ENCODE results near the gene AOX1. TPM values are rescaled to one million over a fixed set of nuclear protein-coding genes. Genes with fewer than 3 reads are reported as not detected.
"Not testable (repeated sequence)": the region's sequence is repeated elsewhere in the genome, so short reads cannot be mapped to it uniquely, and the experiment has no call there.

Gene AOX1
- total RNA-seq, 2 experiments from 2014 or later, result 0.19 to 0.22 TPM

DNA sequence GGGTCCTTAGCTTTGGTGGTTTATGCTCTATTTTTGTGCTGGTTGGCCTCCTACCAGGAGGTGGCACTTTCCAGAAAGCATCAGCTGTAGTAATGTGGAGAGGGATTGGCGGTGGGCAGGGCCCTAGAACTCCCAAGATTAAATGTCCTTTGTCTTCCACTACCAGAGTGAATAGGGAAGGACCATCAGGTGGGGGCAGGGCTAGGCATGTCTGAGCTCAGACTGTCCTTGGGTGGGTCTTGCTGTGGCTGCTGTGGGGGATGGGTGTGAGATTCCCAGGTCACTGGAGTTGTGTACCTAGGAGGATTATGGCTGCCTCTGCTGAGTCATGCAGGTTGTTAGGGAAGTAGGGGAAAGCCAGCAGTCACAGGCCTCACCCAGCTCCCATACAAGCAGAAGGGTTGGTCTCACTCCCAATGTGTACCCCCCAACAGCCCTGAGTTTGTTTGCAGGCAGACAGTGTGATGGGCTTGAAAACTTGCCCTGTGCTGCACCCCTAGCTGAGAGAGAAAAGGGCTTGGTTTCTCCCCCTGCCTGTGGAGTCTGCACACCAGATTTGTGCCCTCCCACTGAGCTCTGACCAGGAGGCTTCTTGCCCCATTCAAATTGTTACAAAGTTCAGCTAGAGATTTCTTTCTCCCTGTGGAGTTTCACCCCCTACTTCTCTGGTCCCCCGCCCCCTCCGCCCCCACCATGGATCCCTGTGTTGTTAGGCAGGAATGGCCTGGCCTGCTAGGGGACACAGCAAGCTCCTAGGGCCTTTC is 62.9 kb downstream of the AOX1 start:
- H3K36me3 Mint-ChIP-seq (ENCODE audit: low read depth); H3K4me1 Mint-ChIP-seq; POLR2A ChIA-PET; H3K9me3 Mint-ChIP-seq; H3K4me3 Mint-ChIP-seq; DNase-seq; H3K27ac Mint-ChIP-seq: not testable (repeated sequence)
- peaks cover 21% of the 10 kb centered on the region for H3K27me3 Mint-ChIP-seq
- CTCF ChIA-PET, result interaction anchor here (1.2 kb wide), 1 partner anchor 15 kb away, joined by 3 read pairs; no protein-coding TSS in a partner anchor

DNA sequence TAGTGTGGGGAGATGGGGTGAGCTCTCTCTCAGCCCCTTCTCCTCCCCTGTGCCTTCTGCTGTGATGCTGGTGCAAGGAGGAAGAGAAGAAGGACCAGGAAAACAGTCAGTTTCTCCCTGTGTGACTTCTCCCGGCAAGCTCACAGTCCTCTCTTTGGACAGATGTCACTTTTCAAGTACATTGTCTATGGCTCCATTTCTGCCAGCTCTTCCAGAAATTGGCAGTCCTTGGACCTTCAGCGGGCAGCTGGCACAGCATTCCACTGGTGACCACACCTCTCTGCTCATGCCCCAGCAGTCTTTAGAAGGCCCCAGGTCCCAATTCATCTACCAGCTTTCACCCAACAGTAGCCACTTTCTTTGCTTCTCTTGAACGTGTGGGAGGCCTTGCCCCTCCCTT is 63.9 kb downstream of the AOX1 start:
- no peaks in the 10 kb centered on the region for H3K4me1 Mint-ChIP-seq
- H3K27ac Mint-ChIP-seq, result no peak overlapping the region
- peaks cover 21% of the 10 kb centered on the region for H3K27me3 Mint-ChIP-seq
- ChIA-PET POLR2A (no interaction called here), CTCF (interaction anchor here (1.2 kb wide), 1 partner anchor 14 kb away, joined by 3 read pairs; no protein-coding TSS in a partner anchor)
- DNase-seq, result no peak
- H3K9me3 Mint-ChIP-seq, result peaks cover 3% of the 10 kb centered on the region
- H3K36me3 Mint-ChIP-seq (ENCODE audit: low read depth), result no peaks in the 10 kb centered on the region
- H3K4me3 Mint-ChIP-seq, result no peak overlapping the region

DNA sequence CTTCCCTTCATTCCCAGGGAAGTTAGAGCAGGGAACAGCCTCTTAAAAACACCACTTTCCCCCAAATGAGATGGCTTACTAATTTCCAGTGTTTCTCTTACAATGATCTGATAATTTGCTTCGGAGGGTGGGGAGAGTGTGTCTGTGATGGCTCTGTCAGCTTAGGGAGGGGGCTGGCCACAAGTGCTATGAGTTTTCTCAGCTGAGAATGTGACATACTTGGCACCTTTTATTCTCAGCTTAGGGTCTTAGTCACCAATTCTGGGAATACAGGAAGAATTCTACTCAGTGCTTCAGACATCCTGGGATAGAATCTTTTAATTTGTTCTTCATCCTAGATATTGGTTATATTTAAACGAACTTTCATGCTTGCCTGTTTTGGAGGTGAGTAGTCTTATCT is 64.4 kb downstream of the AOX1 start:
- H3K27me3 Mint-ChIP-seq, result peaks cover 21% of the 10 kb centered on the region
- DNase-seq, result no peak
- H3K4me3 Mint-ChIP-seq, result no peak overlapping the region
- H3K36me3 Mint-ChIP-seq (ENCODE audit: low read depth), result no peaks in the 10 kb centered on the region
- peaks cover 3% of the 10 kb centered on the region for H3K9me3 Mint-ChIP-seq
- no peak overlapping the region for H3K27ac Mint-ChIP-seq
- H3K4me1 Mint-ChIP-seq, result no peaks in the 10 kb centered on the region
- CTCF ChIA-PET, result no interaction called here
- POLR2A ChIA-PET, result no interaction called here

DNA sequence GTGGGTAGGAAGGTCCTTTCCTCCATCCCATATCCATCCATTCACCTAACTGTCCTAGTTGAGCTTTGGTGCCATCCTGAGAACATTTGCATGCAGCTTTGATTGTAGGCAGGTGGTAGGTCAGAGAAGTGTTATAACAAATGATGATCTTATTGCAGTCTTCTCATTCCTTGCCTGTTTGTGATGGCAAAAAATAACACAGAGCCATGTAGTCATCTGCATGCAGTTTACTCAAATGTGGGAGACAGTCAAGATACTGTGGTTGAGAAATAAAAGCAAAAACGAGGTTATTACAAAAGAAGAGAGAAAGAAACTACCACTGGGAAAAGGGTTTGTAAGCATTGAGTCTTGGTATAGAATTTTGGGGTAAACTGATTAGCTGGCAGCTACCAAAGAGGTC is 66.3 kb downstream of the AOX1 start:
- H3K27me3 Mint-ChIP-seq, result peaks cover 6% of the 10 kb centered on the region
- no peak overlapping the region for H3K4me3 Mint-ChIP-seq
- CTCF ChIA-PET, result interaction anchor here (1.2 kb wide), 1 partner anchor 37 kb away, joined by 3 read pairs; no protein-coding TSS in a partner anchor
- peaks cover 3% of the 10 kb centered on the region for H3K9me3 Mint-ChIP-seq
- no peaks in the 10 kb centered on the region for H3K4me1 Mint-ChIP-seq
- DNase-seq, result no peak
- POLR2A ChIA-PET, result no interaction called here
- H3K36me3 Mint-ChIP-seq (ENCODE audit: low read depth), result no peaks in the 10 kb centered on the region
- H3K27ac Mint-ChIP-seq, result no peak overlapping the region

DNA sequence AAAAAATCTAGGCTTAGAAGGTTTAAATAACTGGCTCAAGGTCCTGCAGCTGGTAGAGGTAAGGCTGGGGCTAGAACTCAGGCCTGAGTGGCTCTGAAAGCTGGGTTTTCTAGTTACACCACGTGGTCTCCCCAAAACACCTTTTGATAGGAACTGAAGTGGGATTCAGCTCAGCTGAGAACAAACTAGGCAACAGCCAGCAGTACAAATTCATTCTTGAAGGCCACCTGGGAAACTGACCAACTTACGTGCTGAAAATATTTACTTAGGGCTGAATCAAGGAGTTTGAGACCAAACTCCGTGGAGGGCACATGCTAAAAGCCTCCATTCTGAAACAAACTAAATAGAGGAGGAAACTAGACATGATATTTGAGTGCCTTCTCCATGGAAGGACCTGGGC is 67.2 kb downstream of the AOX1 start:
- Mint-ChIP-seq H3K4me1 (no peaks in the 10 kb centered on the region), H3K9me3 (peaks cover 3% of the 10 kb centered on the region), H3K27ac (no peak overlapping the region), H3K27me3 (peaks cover 4% of the 10 kb centered on the region), H3K36me3 (ENCODE audit: low read depth) (no peaks in the 10 kb centered on the region), H3K4me3 (no peak overlapping the region)
- DNase-seq, result no peak
- CTCF ChIA-PET, result interaction anchor here (0.5 to 1.2 kb wide), 2 partner anchors 38 to 1216 kb away, joined by 3 to 4 read pairs; no protein-coding TSS in a partner anchor
- POLR2A ChIA-PET, result no interaction called here

DNA sequence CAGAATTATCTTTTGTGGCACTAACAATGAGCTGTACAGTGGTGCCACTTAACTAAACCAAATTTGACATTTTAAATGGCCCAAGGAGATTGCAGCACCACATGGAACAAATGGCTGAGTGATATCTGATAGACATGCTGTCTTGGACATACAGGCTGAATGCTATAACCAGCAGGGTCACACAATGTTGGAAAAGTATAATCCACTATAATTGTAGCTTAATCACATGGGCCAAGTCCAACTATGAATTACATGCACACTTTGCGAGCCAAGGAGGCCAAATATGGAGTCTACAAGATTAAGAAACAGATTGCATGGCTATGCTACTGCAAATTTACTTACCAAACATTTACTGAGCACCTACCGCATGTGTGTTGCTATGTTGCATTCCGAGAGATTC is 69.0 kb downstream of the AOX1 start:
- Mint-ChIP-seq H3K4me1 (no peaks in the 10 kb centered on the region), H3K27me3 (no peaks in the 10 kb centered on the region), H3K9me3 (no peaks in the 10 kb centered on the region), H3K4me3 (no peak overlapping the region), H3K27ac (no peak overlapping the region), H3K36me3 (ENCODE audit: low read depth) (no peaks in the 10 kb centered on the region)
- POLR2A ChIA-PET, result no interaction called here
- no peak for DNase-seq
- CTCF ChIA-PET, result no interaction called here

DNA sequence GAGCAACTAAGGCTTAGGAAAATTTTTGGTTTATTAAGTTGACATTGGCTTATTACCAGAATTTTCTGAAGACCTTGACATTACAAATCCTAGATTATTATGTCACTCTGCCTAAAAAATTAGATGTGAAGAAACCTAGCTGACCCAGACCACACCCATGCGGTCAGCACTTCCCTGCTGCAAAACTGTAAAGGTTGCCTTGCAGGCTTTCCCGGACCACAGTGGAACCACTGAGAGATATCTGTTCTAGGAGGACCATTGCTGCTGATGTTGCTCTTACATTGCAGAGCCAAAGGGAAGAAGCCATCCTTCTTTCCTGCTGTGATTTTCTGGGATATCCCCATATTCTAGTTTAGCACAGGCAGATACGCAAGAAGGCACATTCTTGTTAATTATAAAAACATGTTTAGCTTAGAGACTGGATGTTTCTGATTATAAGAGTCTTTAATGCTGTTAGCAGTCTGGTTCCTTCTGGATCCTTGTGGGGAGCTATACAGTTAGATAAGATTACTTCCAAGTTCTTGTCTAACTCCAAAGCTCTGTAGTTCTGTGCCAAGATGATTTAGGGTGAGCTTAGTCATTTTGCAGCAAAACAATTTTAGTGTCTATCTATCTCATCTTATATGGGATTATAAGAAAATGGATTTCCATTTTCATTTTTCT is 70.2 kb downstream of the AOX1 start:
- Mint-ChIP-seq H3K27ac (no peak overlapping the region), H3K4me1 (no peaks in the 10 kb centered on the region), H3K36me3 (ENCODE audit: low read depth) (no peaks in the 10 kb centered on the region), H3K4me3 (no peak overlapping the region), H3K27me3 (peaks cover 3% of the 10 kb centered on the region), H3K9me3 (no peaks in the 10 kb centered on the region)
- DNase-seq, result no peak
- CTCF ChIA-PET, result no interaction called here
- POLR2A ChIA-PET, result no interaction called here

DNA sequence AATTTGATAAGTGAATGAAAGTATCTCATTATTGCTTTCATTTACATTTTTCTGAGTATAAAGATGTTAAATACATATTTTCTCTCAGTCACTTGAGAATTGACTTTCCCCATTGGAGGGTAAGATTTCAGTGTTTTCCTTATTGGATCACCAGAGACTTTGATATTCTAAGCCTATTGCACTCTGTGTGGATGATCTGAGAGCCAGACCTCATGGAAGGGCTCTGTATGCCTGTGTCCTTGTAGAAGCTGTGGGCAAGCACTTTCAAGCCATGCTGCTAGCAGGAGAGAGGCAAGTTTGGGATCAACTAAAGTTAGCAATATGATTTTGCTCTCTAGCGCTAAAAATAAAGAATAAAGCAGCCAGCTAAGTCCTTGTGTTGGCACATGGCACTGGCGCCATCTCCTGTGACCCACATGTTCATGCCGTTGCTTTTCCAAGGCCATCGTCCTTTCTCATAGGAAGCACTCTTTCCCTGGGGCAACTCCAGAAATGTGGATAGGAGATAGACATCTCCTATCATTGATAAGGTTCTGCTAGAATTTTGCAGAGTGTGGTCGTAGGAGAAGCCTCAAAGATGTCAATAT is 72.6 kb downstream of the AOX1 start:
- H3K27ac Mint-ChIP-seq, result no peak overlapping the region
- ChIA-PET CTCF (no interaction called here), POLR2A (no interaction called here)
- peaks cover 9% of the 10 kb centered on the region for H3K27me3 Mint-ChIP-seq
- H3K36me3 Mint-ChIP-seq (ENCODE audit: low read depth), result no peaks in the 10 kb centered on the region
- no peak for DNase-seq
- H3K9me3 Mint-ChIP-seq, result no peaks in the 10 kb centered on the region
- H3K4me1 Mint-ChIP-seq, result no peaks in the 10 kb centered on the region
- H3K4me3 Mint-ChIP-seq, result no peak overlapping the region

DNA sequence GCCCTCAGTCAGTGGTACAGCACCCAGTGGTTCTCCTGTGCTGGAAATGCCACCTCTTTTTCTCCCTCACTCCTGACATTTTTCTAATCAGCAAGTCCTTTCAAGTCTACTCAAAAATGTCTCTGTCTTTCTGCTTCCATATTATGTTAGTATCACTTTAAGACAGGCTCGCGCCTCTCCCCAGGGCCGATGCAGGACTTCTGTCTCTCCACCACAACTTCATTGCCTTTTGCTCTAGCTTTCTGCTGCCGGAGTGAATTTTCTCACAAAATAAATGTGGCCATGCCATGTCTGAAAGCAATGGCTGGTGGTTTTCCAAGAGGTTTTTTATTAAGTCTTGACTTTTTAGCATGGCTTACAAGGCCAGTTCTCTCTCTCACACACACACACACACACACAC is 73.6 kb downstream of the AOX1 start:
- H3K27ac Mint-ChIP-seq, result no peak overlapping the region
- peaks cover 9% of the 10 kb centered on the region for H3K27me3 Mint-ChIP-seq
- no peak overlapping the region for H3K4me3 Mint-ChIP-seq
- H3K9me3 Mint-ChIP-seq, result no peaks in the 10 kb centered on the region
- no peak for DNase-seq
- no peaks in the 10 kb centered on the region for H3K4me1 Mint-ChIP-seq
- ChIA-PET POLR2A (no interaction called here), CTCF (no interaction called here)
- H3K36me3 Mint-ChIP-seq (ENCODE audit: low read depth), result no peaks in the 10 kb centered on the region

DNA sequence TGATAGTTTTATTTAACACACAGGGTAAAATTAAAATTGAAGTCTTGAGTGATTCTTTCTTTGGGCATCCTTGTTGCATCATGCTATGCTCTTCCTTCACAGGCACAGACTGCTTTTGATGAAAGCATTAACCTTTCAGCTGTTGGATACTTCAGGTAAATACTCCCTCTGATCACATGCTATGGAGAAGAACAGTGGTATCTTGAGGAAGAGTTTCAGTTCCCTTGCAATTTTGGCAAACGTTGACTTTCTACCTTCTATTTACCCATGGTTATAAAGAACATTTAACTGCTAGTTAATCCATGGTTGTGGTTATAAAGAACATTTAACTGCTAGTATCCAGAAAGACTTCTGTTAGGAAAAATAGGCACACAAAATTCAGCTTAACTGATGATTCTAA is 75.7 kb downstream of the AOX1 start:
- H3K27ac Mint-ChIP-seq, result no peak overlapping the region
- no peak overlapping the region for H3K4me3 Mint-ChIP-seq
- H3K9me3 Mint-ChIP-seq, result no peaks in the 10 kb centered on the region
- no peaks in the 10 kb centered on the region for H3K36me3 Mint-ChIP-seq (ENCODE audit: low read depth)
- no peak for DNase-seq
- CTCF ChIA-PET, result no interaction called here
- peaks cover 9% of the 10 kb centered on the region for H3K27me3 Mint-ChIP-seq
- POLR2A ChIA-PET, result no interaction called here
- no peaks in the 10 kb centered on the region for H3K4me1 Mint-ChIP-seq

DNA sequence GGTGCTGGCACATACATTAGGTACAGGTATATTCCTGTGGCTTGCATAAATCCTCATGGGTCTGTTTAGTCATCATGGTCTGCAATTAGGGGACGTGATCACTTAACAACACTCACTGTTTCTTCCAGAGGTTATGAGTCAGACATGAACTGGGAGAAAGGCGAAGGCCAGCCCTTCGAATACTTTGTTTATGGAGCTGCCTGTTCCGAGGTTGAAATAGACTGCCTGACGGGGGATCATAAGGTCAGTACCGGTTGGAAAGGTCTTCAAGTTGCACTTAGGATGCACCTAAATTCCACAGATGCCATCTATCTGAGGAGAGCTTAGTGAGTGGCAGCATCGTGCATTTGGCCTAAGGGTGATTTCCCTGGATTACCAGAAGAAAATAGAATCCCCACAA is 76.9 kb downstream of the AOX1 start:
- Mint-ChIP-seq H3K9me3 (no peaks in the 10 kb centered on the region), H3K4me3 (no peak overlapping the region), H3K27me3 (peaks cover 9% of the 10 kb centered on the region), H3K4me1 (no peaks in the 10 kb centered on the region), H3K27ac (no peak overlapping the region), H3K36me3 (ENCODE audit: low read depth) (no peaks in the 10 kb centered on the region)
- POLR2A ChIA-PET, result no interaction called here
- CTCF ChIA-PET, result no interaction called here
- no peak for DNase-seq

DNA sequence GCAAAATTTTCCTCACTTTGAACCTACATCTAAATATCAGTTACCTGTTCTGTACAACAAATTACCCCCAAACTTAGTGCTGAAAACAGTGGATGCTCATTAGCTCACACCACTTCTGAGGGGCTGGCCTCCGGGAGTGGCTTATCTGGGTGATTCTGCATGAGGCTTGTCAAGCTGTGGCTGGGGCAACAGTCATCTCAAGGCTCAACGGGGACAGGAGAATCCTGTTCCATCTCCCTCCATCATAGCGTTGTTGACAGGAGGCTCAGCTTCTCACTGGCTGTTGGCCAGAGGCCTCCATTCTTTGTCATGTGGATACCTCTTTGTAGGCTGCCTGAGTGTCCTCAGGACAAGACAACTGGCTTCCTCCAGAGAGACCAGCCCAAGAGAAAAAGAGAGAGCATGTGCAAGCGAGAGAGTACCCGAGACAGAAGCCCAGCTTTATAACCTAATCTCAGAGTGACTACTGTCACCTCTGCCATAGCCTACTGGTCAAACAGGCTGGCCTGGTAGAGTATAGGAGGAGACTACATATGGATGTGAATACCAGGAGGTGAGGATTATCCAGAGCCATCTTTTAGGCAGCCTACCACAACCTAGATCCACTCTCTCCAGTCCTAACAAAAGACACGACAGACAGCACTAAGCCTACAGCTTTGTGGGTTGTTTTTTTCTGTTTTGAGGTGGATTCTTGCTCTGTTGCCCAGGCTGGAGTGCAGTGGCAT is 79.1 kb downstream of the AOX1 start:
- H3K4me1 Mint-ChIP-seq, result no peaks in the 10 kb centered on the region
- no peak overlapping the region for H3K4me3 Mint-ChIP-seq
- peaks cover 9% of the 10 kb centered on the region for H3K27me3 Mint-ChIP-seq
- no peak overlapping the region for H3K27ac Mint-ChIP-seq
- POLR2A ChIA-PET, result no interaction called here
- CTCF ChIA-PET, result interaction anchor here (1.2 to 1.3 kb wide), 2 partner anchors 16 to 198 kb away, joined by 3 read pairs; no protein-coding TSS in a partner anchor
- no peaks in the 10 kb centered on the region for H3K9me3 Mint-ChIP-seq
- H3K36me3 Mint-ChIP-seq (ENCODE audit: low read depth), result no peaks in the 10 kb centered on the region
- DNase-seq, result no peak
